Hypothalamus (tissue), 51 donors: ENCODE measurements around the gene AATF.

Source experiments
- DNase-seq, 51 donors: peaks; one replicate each; lab custom pipeline; 2025; lab: John Stamatoyannopoulos, UW

The AATF gene

GRCh38 chr17:36930583-36930900, 18.2 kb upstream of the AATF start:
- no peak for DNase-seq

- no peak for DNase-seq
Observed at GRCh38 chr17:36931096-36931696, 17.6 kb upstream of the AATF start.

- no peak for DNase-seq
Observed at GRCh38 chr17:36931697-36932382, 16.9 kb upstream of the AATF start.

- DNase-seq = no peak
Observed at GRCh38 chr17:36932383-36932693, 16.4 kb upstream of the AATF start.

- DNase-seq = no peak
Observed at GRCh38 chr17:36932694-36933511, 15.9 kb upstream of the AATF start.

- DNase-seq = no peak
Observed at GRCh38 chr17:36933512-36934143, 15.1 kb upstream of the AATF start.

GRCh38 chr17:36934144-36934691, 14.5 kb upstream of the AATF start:
- no peak for DNase-seq

- no peak for DNase-seq
Observed at GRCh38 chr17:36934692-36935630, 13.8 kb upstream of the AATF start.

GRCh38 chr17:36935671-36936454, 12.9 kb upstream of the AATF start:
- no peak for DNase-seq

GRCh38 chr17:36936455-36937000, 12.2 kb upstream of the AATF start:
- DNase-seq = peak in 4 of 51 donors; percentile 17 to 39 (median 24)

- DNase-seq = no peak
Observed at GRCh38 chr17:36937001-36937958, 11.5 kb upstream of the AATF start, which contains the start of gene LHX1. Gene LHX1, plus strand, starts transcription at chr17:36937475. Its CDS starts 723 bp downstream, at chr17:36938198.

- DNase-seq = no peak
Observed at GRCh38 chr17:36937959-36938565, 10.7 kb upstream of the AATF start.

- DNase-seq = no peak
Observed at GRCh38 chr17:36938566-36939051, 10.1 kb upstream of the AATF start.

- DNase-seq = no peak
Observed at GRCh38 chr17:36939052-36939801, 9.5 kb upstream of the AATF start.

GRCh38 chr17:36939802-36940312, 8.9 kb upstream of the AATF start:
- DNase-seq = no peak
